ENCODE measurements around the gene COG1.

DNA sequence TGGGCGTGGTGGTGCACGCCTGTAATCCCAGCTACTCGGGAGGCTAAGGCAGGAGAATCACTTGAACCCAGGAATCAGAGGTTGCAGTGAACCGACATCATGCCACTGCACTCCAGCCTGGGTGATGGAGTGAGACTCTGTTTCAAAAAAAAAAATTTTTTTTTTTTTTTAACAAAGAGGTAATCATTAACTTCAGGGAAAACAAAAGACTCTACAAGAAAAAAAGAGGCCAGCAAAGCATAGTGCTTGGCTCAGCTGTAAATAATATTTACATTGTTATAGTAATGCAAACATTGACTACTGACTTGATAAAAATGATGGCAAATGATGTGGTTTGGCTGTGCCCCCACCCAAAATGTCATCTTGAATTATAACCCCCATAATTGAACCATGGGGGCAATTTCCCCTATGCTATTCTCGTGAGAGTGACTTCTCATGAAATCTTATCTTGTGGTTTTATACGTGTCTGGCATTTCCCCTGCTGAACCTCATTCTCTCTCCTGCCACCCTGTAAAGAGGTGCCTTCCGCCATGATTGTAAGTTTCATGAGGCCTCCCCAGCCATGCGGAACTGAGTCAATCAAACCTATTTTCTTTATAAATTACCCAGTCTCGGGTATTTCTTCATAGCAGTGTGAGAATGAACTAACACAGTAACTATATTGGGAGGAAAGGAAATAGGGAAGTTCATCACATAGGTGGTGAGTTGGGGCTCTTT lies 40.8 kb upstream of the COG1 start:
- TF ChIP-seq, protein P1, sequence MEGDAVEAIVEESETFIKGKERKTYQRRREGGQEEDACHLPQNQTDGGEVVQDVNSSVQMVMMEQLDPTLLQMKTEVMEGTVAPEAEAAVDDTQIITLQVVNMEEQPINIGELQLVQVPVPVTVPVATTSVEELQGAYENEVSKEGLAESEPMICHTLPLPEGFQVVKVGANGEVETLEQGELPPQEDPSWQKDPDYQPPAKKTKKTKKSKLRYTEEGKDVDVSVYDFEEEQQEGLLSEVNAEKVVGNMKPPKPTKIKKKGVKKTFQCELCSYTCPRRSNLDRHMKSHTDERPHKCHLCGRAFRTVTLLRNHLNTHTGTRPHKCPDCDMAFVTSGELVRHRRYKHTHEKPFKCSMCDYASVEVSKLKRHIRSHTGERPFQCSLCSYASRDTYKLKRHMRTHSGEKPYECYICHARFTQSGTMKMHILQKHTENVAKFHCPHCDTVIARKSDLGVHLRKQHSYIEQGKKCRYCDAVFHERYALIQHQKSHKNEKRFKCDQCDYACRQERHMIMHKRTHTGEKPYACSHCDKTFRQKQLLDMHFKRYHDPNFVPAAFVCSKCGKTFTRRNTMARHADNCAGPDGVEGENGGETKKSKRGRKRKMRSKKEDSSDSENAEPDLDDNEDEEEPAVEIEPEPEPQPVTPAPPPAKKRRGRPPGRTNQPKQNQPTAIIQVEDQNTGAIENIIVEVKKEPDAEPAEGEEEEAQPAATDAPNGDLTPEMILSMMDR (IDR thresholded peaks at IDR 0.05; ENCODE audit: borderline replicate concordance, extremely low read depth, low read length, poor library complexity, severe bottlenecking) = no peak
- TF ChIP-seq EZH2 (IDR thresholded peaks at IDR 0.05; ENCODE audit: borderline replicate concordance, low read depth, low read length, severe bottlenecking) = no peak

Measured in DND-41 (cell line).